Hepatocyte (in vitro differentiated cells): ENCODE measurements around the gene N4BP3.

Experiments
- CTCF ChIP-seq: fragments of 200-600 bp; sonication (generic); IDR thresholded peaks from 2 replicates; pipeline ENCODE4 v1.5.1; 2016; ENCODE audit warnings: antibody characterized with exemption, mild to moderate bottlenecking; ENCODE audit not compliant: poor library complexity
- EZH2 ChIP-seq: fragments of 200-600 bp; sonication (generic); IDR thresholded peaks from 2 replicates; pipeline ENCODE4 v1.6.1; 2016; ENCODE audit warnings: antibody characterized with exemption, mild to moderate bottlenecking, borderline replicate concordance

GRCh38 chr5:178072749-178073148 is 40.6 kb upstream of the N4BP3 start:
- TF ChIP-seq CTCF (no peak), EZH2 (no peak)
